ENCODE data around the gene FBXW2.
"Not testable (repeated sequence)": the region's sequence is repeated elsewhere in the genome, so short reads cannot be mapped to it uniquely, and the experiment has no call there.

The FBXW2 gene, protein sequence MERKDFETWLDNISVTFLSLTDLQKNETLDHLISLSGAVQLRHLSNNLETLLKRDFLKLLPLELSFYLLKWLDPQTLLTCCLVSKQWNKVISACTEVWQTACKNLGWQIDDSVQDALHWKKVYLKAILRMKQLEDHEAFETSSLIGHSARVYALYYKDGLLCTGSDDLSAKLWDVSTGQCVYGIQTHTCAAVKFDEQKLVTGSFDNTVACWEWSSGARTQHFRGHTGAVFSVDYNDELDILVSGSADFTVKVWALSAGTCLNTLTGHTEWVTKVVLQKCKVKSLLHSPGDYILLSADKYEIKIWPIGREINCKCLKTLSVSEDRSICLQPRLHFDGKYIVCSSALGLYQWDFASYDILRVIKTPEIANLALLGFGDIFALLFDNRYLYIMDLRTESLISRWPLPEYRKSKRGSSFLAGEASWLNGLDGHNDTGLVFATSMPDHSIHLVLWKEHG

DNA sequence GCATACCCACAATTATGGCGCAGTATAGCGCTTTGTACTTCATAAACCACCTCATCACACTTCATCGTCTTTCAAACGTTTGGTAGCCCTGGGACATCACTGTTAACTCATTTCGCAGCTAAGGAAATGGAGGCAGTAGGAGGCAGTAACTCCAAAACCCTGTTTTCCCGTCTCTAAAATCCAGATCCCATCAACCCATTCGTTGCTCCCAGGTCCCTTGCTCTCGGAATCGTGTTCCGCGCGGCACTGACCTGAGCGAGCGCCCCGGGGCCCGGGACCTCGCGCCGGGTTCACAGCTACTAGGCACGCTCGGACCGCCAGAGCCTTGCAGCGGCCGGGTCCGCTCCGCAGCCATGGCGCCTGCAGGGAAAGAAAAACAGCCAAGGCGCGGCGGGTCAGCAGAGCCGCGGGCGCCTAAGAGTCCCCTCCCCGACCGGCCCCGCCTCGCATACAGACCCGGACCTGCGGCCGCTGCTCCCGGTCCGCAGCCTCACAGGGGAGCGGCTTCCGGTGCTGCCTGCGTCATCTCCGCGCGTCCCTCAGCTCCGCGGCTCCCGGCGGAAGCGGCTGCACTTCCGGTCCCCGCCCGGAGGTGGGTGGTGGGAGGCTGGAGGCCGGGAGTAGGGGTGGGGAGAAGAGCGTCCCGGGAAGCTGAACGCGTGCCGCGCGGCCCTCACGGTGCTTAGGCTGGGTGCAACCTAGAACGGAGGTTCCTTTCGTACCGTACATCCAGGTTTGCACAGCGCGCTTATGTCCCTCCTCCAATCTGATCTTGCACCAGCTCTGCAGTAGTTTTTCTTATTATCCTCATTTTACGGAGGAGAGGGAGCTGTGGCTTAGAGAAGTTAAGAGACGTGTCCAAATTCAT lies at the start of gene FBXW2:
Gene FBXW2, minus strand, starts transcription at position 519 of the 868 bp plus-strand sequence. CDS start 5,158 bp downstream, outside the sequence.
- DNase-seq: peak; percentile 89
- in situ Hi-C loops (cut with HindIII; ENCODE audit: low pct_ligation_motif_present, low pct_unique_long_range_greater_than_20kb, low sequenced_read_pairs): no loop called here

DNA sequence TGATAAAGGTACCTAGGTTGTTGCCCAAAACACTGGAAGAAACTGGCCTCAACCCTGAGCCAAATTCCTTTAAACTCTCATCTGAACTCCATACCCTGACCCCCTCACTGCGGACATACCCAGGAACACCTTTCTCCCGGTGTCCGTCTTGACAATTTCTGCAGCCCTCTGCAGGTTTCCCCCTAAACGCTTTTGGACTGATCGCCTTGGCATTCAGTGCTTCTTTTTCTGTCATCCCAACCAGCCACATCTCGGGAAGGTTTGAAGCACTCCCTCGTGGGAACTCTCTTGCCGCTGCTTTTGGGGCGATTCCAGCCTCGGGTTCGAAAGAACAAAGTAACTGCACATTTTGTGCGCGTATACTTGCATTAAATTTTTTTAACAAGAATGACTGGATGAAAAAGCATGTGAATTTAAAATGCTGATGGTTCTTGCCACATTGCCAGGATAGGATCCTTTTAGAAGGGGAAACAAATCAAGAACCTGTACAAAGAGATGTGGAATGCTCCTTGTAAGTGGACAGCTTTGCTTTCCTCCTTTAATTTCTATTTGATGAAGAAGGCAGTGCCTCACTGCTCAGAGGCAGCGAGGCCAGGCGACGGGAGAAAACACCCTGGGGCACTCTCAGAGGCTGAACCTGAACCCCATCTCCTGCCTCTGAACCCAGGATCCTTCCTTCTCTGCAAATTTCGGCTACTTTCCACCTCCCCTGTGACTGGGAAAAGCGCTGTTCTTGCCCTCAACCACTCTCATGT lies 48.9 kb upstream of the FBXW2 start:
- in situ Hi-C loops (cut with HindIII; ENCODE audit: low pct_ligation_motif_present, low pct_unique_long_range_greater_than_20kb, low sequenced_read_pairs): no loop called here
- DNase-seq: peak; percentile 20

DNA sequence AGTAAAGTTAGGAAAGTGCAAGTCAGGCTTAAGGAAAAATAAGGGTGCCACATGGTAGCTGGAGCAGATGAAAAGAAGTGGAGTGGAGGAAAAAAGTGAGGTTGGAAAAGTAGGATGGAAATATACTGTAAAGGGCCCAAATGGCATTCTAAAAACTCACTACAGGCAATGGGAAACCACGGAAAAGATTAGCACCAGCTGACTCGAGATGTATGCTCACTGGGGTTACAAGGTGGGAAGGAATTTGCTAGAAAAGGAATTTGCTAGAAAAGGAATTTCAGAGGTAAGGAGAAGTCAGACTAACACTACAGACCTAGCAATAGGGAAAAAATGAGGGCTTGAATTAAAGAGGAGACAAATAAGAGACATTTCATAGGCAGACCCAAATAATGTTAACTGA lies 45.9 kb upstream of the FBXW2 start:
- DNase-seq: no peak
- in situ Hi-C loops (cut with HindIII; ENCODE audit: low pct_ligation_motif_present, low pct_unique_long_range_greater_than_20kb, low sequenced_read_pairs): no loop called here

DNA sequence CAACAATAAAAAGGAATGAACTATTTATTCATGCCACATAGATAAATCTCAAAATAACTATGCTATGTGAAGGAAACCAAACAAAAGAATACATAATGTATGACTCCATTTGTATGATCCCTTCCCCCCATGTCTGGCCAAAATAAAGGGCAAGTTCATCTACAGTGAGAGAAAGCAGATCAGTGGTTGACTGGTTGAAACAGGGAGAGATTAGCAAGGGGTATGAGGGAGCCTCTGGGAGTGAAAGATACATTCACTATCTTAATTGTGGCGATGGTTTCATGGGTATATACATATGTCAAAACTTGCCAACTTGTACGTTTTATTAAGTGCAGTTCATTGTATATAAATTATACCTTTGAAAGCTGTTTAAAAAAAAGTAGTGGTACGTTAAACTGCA lies 44.7 kb upstream of the FBXW2 start:
- DNase-seq: no peak
- in situ Hi-C loops (cut with HindIII; ENCODE audit: low pct_ligation_motif_present, low pct_unique_long_range_greater_than_20kb, low sequenced_read_pairs): no loop called here

DNA sequence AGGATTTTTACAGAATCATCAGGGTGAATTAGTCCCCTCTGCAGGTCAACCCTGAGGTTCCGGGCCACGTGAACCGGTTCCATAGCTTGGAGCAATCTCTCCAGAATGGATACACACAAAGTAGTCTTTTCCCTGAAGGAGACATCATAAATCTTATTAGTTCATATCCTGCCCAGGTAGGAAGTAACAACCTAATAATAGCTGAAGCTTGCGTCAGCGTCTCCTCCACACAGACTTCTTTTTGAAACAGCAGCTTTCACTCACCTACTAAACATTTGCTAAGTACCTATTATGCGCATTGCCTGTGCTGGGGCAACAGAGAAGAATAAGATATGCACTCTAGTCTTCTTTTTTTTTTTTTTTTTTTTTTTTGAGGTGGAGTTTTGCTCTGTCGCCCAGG lies 40.1 kb upstream of the FBXW2 start:
- in situ Hi-C loops (cut with HindIII; ENCODE audit: low pct_ligation_motif_present, low pct_unique_long_range_greater_than_20kb, low sequenced_read_pairs): no loop called here
- no peak for DNase-seq

DNA sequence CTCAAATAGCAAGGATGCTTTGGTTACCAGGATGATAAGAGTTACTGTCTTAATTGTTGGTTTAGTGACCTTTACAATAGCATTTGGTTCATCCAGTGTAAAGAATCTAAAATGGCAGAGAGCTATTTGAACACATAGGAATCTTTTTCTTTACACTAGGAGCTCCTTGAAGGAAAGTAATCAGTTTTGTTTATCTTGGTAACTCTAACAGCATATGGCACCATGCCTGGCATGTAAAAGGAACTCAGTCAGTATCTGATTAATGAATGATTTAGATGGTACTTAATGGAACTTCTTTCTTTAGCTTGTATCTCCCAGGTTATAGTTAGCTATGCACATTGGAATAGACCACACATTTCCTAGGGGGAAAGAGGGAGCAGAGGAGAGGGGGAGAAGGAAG lies 39.6 kb upstream of the FBXW2 start:
- in situ Hi-C loops (cut with HindIII; ENCODE audit: low pct_ligation_motif_present, low pct_unique_long_range_greater_than_20kb, low sequenced_read_pairs): no loop called here
- DNase-seq: no peak

DNA sequence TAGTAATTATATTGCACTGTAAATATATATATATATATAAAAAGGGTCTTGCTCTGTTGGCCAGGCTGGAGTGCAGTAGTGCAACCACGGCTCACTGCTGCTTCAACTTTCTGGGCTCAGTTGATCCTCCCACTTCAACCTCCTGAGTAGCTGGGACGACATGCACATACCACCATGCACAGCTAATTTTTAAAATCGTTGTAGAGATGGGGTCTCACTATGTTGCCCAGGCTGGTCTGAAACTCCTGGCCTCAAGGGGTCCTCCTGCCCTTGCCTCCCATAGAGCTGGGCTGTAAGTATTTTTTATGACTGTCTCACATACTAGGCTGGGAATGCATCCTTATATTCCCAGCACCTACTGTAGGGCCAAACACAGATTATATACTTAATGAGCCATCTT lies 37.6 kb upstream of the FBXW2 start:
- in situ Hi-C loops (cut with HindIII; ENCODE audit: low pct_ligation_motif_present, low pct_unique_long_range_greater_than_20kb, low sequenced_read_pairs): no loop called here
- no peak for DNase-seq

DNA sequence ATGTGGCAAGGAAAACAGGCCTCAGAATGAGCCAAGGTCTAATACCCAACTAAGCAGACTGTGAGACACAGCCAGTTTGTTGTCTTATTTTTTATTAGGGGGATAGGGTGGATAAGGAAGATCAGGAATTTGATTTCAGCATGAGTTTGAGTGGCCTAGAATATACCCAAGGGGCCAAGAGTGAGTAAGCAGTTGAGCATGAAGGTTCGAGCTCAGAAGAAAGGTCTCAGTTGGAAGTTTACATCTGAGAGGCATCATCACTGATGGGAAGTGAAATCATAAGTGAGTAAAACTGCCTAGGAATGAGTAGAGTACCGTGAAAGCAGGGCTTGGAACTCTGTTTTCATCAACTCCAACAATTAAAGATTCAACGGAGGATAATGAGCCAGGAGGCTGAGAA lies 36.9 kb upstream of the FBXW2 start:
- in situ Hi-C loops (cut with HindIII; ENCODE audit: low pct_ligation_motif_present, low pct_unique_long_range_greater_than_20kb, low sequenced_read_pairs): no loop called here
- DNase-seq: no peak

DNA sequence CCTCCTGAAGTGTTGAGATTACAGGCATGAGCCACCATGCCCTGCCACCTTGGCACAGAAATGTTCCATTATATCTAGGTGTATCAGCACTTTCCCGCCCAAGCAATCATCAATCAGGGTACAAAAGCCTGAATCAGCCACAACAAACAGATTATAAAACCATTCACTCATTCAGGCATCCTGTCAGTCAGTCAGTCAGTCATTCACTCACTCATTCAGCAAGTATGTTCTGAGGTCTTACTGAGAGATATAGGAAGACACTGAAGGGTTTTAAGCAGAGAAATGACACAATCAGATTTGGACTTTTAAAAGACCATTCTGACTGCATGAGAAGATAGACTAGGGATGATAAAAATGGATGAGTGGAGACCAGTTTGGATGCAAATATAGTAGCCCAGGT lies 36.4 kb upstream of the FBXW2 start:
- in situ Hi-C loops (cut with HindIII; ENCODE audit: low pct_ligation_motif_present, low pct_unique_long_range_greater_than_20kb, low sequenced_read_pairs): no loop called here
- DNase-seq: no peak

DNA sequence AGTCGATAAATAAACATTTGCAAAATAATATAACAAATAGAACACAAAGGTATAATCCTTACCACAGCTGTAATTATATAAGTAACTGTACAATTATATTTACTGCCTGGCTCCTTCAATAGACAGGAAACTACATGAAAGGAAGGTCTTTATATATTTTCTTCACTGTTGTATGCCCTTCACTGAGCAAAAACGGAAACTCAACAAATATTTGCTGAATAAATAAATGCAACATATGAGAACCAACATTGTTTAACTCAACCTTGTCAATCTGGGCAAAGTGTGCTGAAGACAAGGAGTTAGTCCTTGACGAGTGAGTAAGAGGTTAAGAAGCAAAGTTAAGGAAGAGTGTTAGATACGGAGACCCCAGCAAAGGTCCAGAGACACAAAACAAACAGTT lies 26.9 kb upstream of the FBXW2 start:
- in situ Hi-C loops (cut with HindIII; ENCODE audit: low pct_ligation_motif_present, low pct_unique_long_range_greater_than_20kb, low sequenced_read_pairs): no loop called here
- DNase-seq: no peak

DNA sequence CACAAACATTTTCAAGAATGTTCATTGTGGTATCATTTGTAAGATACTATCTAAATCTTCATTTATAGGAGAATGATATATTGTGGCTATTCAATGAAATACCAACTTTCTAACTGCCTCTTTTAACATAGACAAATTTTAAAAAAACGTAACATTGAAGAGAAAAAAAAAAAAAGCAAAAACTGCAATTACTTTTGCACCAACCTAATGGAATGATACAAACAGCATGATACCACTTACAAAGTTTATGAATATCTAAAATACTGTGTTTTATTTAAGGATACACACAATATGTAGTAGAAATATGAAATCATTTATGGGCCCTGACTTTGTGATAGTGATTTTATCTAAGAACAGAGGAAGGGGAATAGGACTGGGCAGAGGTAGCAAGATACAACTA lies 25.4 kb upstream of the FBXW2 start:
- DNase-seq: no peak
- in situ Hi-C loops (cut with HindIII; ENCODE audit: low pct_ligation_motif_present, low pct_unique_long_range_greater_than_20kb, low sequenced_read_pairs): no loop called here

DNA sequence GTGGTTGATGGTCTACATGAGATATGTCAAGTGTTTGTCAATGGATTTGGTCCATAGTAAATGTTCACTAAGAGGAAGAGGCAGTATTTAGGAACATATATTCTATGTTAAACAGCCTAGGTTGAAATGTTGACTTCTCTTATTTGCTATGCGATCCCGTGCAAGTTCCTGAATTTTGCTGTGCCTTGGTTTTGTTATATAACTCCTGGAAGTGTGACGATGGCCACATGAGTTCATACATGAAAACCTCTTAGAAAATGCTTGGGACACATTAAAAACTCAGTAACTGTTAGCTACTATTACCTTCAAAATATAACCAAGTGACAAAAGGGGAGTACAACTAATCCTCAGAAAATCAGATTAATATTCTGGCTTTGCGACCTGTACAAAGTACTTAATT lies 21.9 kb upstream of the FBXW2 start:
- in situ Hi-C loops (cut with HindIII; ENCODE audit: low pct_ligation_motif_present, low pct_unique_long_range_greater_than_20kb, low sequenced_read_pairs): no loop called here
- no peak for DNase-seq

DNA sequence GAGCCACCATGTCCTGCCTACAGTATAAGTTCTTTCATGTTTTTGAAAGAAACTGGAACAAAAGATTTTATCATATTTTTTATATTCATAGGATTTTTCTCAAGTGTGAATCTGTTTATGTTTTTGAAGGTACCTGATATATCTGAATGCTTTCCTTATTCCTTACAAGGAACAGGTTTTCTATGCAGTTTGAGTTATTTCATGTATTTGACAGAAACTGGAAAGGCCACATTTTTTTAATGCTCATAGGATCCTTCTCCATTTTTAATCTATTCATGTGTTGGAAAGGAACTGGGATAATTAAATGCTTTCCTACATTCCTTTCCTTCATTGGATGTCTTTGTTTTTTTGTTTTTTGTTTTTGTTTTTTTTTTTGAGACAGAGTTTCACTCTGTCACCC lies 15.7 kb upstream of the FBXW2 start:
- in situ Hi-C loops (cut with HindIII; ENCODE audit: low pct_ligation_motif_present, low pct_unique_long_range_greater_than_20kb, low sequenced_read_pairs): no loop called here
- no peak for DNase-seq

DNA sequence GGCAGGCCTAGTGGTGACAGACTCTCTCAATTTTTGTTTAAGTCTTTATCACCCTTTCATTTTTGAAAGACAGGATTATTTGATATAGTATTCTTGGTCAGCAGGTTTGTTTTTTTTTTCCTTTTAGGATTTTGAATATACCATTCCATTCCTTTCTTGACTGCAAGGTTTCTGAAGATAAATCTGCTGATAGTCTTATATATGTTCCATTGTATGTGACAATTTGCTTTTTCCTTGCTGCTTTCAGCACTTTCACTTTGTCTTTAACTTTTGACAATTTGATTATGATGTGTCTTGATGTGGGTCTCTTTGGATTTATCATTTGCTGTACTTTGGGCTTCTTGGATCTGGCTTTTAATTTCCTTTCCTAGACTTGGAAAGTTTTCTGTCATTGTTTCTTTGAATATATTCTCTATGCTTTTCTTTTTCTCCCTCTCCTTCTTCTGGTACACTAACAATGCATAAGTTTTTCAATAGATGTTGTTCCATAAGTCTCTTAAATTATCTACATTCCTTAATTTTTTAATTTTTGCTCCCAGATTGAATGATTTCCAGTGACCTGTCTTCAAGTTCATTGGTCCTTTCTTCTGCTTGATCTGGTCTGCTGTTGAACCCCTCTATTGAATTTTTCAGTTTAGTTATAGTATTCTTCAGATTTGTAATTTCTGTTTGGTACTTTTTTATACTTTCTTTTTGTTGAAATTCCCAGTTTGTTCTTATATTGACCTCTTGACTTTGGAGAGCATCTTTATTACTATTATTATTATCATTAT lies 14.6 kb upstream of the FBXW2 start:
- in situ Hi-C loops (cut with HindIII; ENCODE audit: low pct_ligation_motif_present, low pct_unique_long_range_greater_than_20kb, low sequenced_read_pairs): no loop called here
- no peak for DNase-seq

DNA sequence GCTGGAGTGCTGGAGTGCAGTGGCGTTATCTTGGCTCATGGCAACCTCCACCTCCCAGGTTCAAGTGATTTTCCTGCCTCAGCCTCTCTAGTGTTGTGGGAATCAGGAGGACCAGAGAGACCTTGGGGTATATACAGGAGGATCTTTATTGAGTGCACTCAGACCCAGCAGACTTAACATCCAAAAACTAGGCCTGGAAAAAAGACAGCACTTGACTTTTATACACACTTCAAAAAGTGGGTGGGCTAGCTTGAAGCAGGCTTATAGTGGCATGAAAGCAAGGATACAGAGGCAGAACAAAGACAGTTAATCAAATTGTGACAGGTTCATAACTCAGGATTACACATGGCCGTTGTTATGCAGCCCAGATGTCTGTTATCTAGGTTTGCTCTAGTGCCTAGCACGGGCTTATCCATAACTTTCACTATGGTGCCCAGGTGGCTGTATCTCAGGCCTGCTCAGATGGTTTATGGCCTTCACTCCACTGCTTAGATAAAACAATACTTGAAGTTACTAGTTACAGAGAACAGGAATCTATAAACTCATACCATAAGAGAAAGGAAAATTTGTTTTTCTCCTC lies 11.7 kb upstream of the FBXW2 start:
- in situ Hi-C loops (cut with HindIII; ENCODE audit: low pct_ligation_motif_present, low pct_unique_long_range_greater_than_20kb, low sequenced_read_pairs); DNase-seq: not testable (repeated sequence)

DNA sequence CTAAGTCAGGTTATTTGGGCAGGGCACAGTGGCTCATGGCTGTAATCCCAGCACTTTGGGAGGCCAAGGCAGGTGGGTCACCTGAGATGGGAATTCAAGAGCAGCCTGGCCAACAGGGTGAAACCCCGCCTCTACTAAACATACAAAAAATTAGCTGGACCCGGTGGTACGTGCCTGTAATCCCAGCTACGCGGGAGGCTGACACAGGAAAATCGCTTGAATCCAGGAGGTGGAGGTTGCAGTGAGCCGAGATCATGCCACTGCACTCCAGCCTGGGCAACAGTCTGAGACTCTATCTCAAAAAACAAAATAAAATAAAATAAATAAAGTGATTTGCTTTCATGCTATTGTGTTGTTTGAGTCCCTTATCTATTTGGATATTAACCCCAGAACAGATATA lies 8.2 kb upstream of the FBXW2 start:
- DNase-seq: no peak
- in situ Hi-C loops (cut with HindIII; ENCODE audit: low pct_ligation_motif_present, low pct_unique_long_range_greater_than_20kb, low sequenced_read_pairs): no loop called here

DNA sequence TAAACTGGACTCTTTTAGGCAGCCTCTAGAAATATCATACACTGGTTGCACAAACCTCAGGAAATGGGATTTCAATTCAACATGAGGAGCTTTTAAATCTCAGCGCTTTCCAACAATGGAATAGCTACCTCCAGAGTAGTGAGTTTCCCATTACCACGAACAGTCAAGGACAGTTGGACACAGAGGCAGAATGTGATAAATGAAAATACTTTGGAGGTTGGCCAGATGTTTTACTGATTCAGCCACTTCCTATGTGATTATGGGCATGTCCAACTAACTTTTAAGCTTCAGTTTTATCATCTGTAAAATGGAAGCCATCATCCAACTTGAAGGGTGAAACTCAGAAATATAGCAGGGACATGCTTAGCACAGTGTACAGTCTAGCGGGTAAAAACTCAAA lies 2.1 kb downstream of the FBXW2 start:
- in situ Hi-C loops (cut with HindIII; ENCODE audit: low pct_ligation_motif_present, low pct_unique_long_range_greater_than_20kb, low sequenced_read_pairs): no loop called here
- no peak for DNase-seq

DNA sequence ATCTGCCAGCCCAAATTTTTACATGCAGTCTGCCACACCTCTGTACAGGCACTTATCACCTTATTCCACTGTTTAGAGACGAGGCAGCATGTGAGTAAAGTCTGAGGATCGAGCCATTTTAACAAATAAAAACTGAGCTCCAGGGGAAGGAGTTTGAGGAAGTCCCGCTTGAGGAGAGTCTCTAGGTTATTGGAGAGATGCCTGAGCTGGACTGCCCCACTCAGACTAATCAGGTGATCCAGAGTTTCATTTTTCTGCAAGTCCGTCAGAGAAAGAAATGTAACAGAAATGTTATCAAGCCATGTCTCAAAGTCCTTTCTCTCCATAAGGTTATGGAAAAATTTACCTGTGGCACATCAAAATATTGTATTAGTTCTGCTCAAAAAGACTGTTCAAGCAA lies 5.3 kb downstream of the FBXW2 start:
- in situ Hi-C loops (cut with HindIII; ENCODE audit: low pct_ligation_motif_present, low pct_unique_long_range_greater_than_20kb, low sequenced_read_pairs): no loop called here
- no peak for DNase-seq
